Measurements from ENCODE around the gene METTL6.
"Not testable (repeated sequence)": the region's sequence is repeated elsewhere in the genome, so short reads cannot be mapped to it uniquely, and the experiment has no call there.

Gene METTL6

GRCh38 chr3:15427182-15427880, at the start of gene METTL6, which contains the start of gene EAF1:
Gene METTL6 (minus strand): TSS chr3:15427544. CDS start chr3:15426511, 1,033 bp downstream.
Gene EAF1 (plus strand): TSS chr3:15427598. CDS start chr3:15427780, 182 bp downstream.
- peak; percentile 85 for DNase-seq

- DNase-seq = no peak
These were observed 49.0 kb upstream of the METTL6 start for GRCh38 chr3:15476378-15476777.

- DNase-seq = no peak
These were observed 47.8 kb upstream of the METTL6 start for GRCh38 chr3:15475161-15475560.

GRCh38 chr3:15471861-15472260, 44.5 kb upstream of the METTL6 start:
- no peak for DNase-seq

GRCh38 chr3:15470849-15471248, 43.5 kb upstream of the METTL6 start:
- no peak for DNase-seq

- DNase-seq = no peak
These were observed 42.9 kb upstream of the METTL6 start for GRCh38 chr3:15470261-15470660.

- peak; percentile 11 for DNase-seq
These were observed 40.2 kb upstream of the METTL6 start for GRCh38 chr3:15467227-15468181.

GRCh38 chr3:15465876-15466585, 38.7 kb upstream of the METTL6 start:
- no peak for DNase-seq

- DNase-seq = no peak
These were observed 35.1 kb upstream of the METTL6 start for GRCh38 chr3:15462451-15462850.

- DNase-seq = peak; percentile 19
These were observed 33.7 kb upstream of the METTL6 start for GRCh38 chr3:15460891-15461531.

- DNase-seq = no peak
These were observed 31.0 kb upstream of the METTL6 start for GRCh38 chr3:15458212-15458780.

- not testable (repeated sequence) for DNase-seq
These were observed 29.6 kb upstream of the METTL6 start for GRCh38 chr3:15456915-15457314.

- no peak for DNase-seq
These were observed 29.0 kb upstream of the METTL6 start for GRCh38 chr3:15456321-15456720.

- DNase-seq = no peak
These were observed 28.4 kb upstream of the METTL6 start for GRCh38 chr3:15455756-15456155.

- DNase-seq = no peak
These were observed 27.6 kb upstream of the METTL6 start for GRCh38 chr3:15454965-15455364.

GRCh38 chr3:15453991-15454625, 26.8 kb upstream of the METTL6 start:
- DNase-seq = no peak

GRCh38 chr3:15453501-15453900, 26.2 kb upstream of the METTL6 start:
- no peak for DNase-seq

GRCh38 chr3:15452961-15453360, 25.6 kb upstream of the METTL6 start:
- DNase-seq = no peak

- DNase-seq = no peak
These were observed 24.8 kb upstream of the METTL6 start for GRCh38 chr3:15452156-15452555.

GRCh38 chr3:15451216-15452113, 24.1 kb upstream of the METTL6 start:
- no peak for DNase-seq
